H1 (cell line): ENCODE results near the gene SPTSSA. TPM values are rescaled to one million over a fixed set of nuclear protein-coding genes. Genes with fewer than 3 reads are reported as not detected.

Experiments
- ASH2L ChIP-seq: fragments of 200-600, 300-600 bp; sonication (generic); IDR thresholded peaks from one replicate; pipeline ENCODE4 v1.7.1; 2017; ENCODE audit warnings: low read length
- ATF2 ChIP-seq: IDR thresholded peaks from 2 replicates; pipeline ENCODE4 v1.6.1; 2012; ENCODE audit warnings: low read length, inconsistent platforms
- ATF3 ChIP-seq: IDR thresholded peaks from 2 replicates; pipeline ENCODE4 v1.6.1; 2011; ENCODE audit warnings: low read depth, mild to moderate bottlenecking, low read length; ENCODE audit not compliant: insufficient read depth
- BACH1 ChIP-seq: IDR thresholded peaks from 2 replicates; pipeline ENCODE4 v1.6.1; 2012; ENCODE audit warnings: low read length, improper control_type of control experiment
- CHD2 ChIP-seq: IDR thresholded peaks from 2 replicates; pipeline ENCODE4 v1.6.1; 2012; ENCODE audit warnings: low read length, improper control_type of control experiment
- JUN ChIP-seq: IDR thresholded peaks from 2 replicates; pipeline ENCODE4 v1.6.1; 2011; ENCODE audit warnings: low read depth, mild to moderate bottlenecking, improper control_type of control experiment, low read length
- KDM4A ChIP-seq: IDR thresholded peaks from one replicate; pipeline ENCODE4 v1.7.1; 2012; ENCODE audit warnings: low read depth, mild to moderate bottlenecking, moderate library complexity, low read length, inconsistent platforms; ENCODE audit not compliant: severe bottlenecking
- KDM5A ChIP-seq: fragments of 200-600 bp; IDR thresholded peaks from 2 replicates; pipeline ENCODE4 v1.7.1; 2012; ENCODE audit warnings: mild to moderate bottlenecking, low read length, inconsistent platforms, mixed read lengths
- POU5F1 ChIP-seq: IDR thresholded peaks from 2 replicates; pipeline ENCODE4 v1.6.1; 2011; ENCODE audit warnings: low read depth, mild to moderate bottlenecking, low read length, moderate library complexity
- RNF2 ChIP-seq: fragments of 200-900, 300-1000 bp; sonication (generic); IDR thresholded peaks from 2 replicates; pipeline ENCODE4 v1.7.1; 2016; ENCODE audit warnings: borderline replicate concordance, low read depth, mild to moderate bottlenecking, antibody characterized with exemption, low read length; ENCODE audit not compliant: poor library complexity, severe bottlenecking; ENCODE audit errors: missing control alignments
- TAF1 ChIP-seq: IDR thresholded peaks from 2 replicates; pipeline ENCODE4 v1.6.1; 2011; ENCODE audit warnings: mild to moderate bottlenecking, low read depth, low read length
- polyA plus RNA-seq, 7 experiments: library from polyadenylated mRNA; depleted of rRNA in 3 of 7; stranded (reverse) in 5 of 7; unstranded in 2 of 7; fragments of >200 nt in 5 of 7; fragments of 200-250 nt in 2 of 7; gene quantifications; 1 replicate in 5 of 7; 2 replicates in 1 of 7; 4 replicates in 1 of 7; pipeline versions ENCODE4 v1.2.1 to v1.2.3, GENCODE V29; 2011 to 2013; ENCODE audit warnings: missing spikeins in 2 of 7, mixed read lengths in 2 of 7
- total RNA-seq: library from RNA; stranded (reverse); fragmentation: NEBNext Ultra II Directional; extraction: Animal tissue kit (Norgen Biotek cat#: 25700); gene quantifications from 2 replicates; pipeline ENCODE4 v1.2.1, GENCODE V29; 2021

The SPTSSA gene
- total and polyA plus RNA-seq, 2 of the 8 experiments (the other 6 are each of a cell fraction or from before 2014, with no cell fraction given), result 24.9 to 28.5 TPM

GRCh38 chr14:34470319-34470718 is 8.3 kb upstream of the SPTSSA start (continued):
- TF ChIP-seq RNF2, result no peak
- TF ChIP-seq POU5F1, result no peak
- no peak for TF ChIP-seq JUN
- no peak for TF ChIP-seq ATF3
- TF ChIP-seq KDM5A, result no peak
- TF ChIP-seq BACH1, result no peak
- no peak for TF ChIP-seq CHD2
- no peak for TF ChIP-seq TAF1
- TF ChIP-seq KDM4A, result no peak
- no peak for TF ChIP-seq ASH2L
- no peak for TF ChIP-seq ATF2
